SK-N-SH (cell line): ENCODE measurements around the gene MSH5. TPM values are rescaled to one million over a fixed set of nuclear protein-coding genes. Genes with fewer than 3 reads are reported as not detected.

Experiments
- CTCF ChIA-PET: fragments of 300-600, 350-600 bp; formaldehyde crosslinking; extraction: SDS; loops from one replicate; lab custom pipeline; 2021; lab: Yijun Ruan, JAX
- POLR2A ChIA-PET: fragments of 350-600 bp; sonication (Branson Sonifier 250); formaldehyde crosslinking; extraction: SDS; loops from one replicate; lab custom pipeline; 2020; ENCODE audit warnings: antibody characterized with exemption, inconsistent platforms; lab: Yijun Ruan, JAX
- DNase-seq: peaks from one replicate; pipeline ENCODE4 v3.0.0; 2012
- H2AFZ ChIP-seq: fragments of 200-600 bp; sonication (generic); 2 replicates; pipeline ENCODE4 v1.8.1; 2016; ENCODE audit warnings: antibody characterized with exemption, mild to moderate bottlenecking, low read depth
- H3F3A ChIP-seq: fragments of 200-600 bp; sonication (generic); replicated peaks from 2 replicates; pipeline ENCODE3; 2016; ENCODE audit warnings: antibody characterized with exemption, mild to moderate bottlenecking; ENCODE audit not compliant: insufficient read depth
- H3K27ac ChIP-seq, 2 experiments: fragments of 200-500 bp in 1 of 2; fragments of 200-600 bp in 1 of 2; sonication (Bioruptor generic) in 1 of 2; sonication (generic), shearing (Covaris generic) in 1 of 2; 2 replicates each; pipeline versions ENCODE4 v1.5.1 to v1.6.1; 2014 to 2016; ENCODE audit warnings: low read depth in 2 of 2, inconsistent platforms in 1 of 2, low read length in 1 of 2, mild to moderate bottlenecking in 1 of 2, mixed read lengths in 1 of 2
- H3K27me3 ChIP-seq: fragments of 200-600 bp; sonication (generic), shearing (Covaris generic); 2 replicates; pipeline ENCODE4 v1.6.1; 2016; ENCODE audit warnings: mixed run types; ENCODE audit not compliant: insufficient read depth
- H3K36me3 ChIP-seq, 2 experiments: fragments of 200-500 bp in 1 of 2; fragments of 200-600 bp in 1 of 2; sonication (Bioruptor generic) in 1 of 2; sonication (generic) in 1 of 2; replicated peaks in 1 of 2; 2 replicates each; pipeline versions ENCODE3 to v1.5.1; 2014 to 2016; ENCODE audit warnings: low read length in 1 of 2, mild to moderate bottlenecking in 1 of 2; ENCODE audit not compliant: insufficient read depth in 2 of 2, control insufficient read depth in 1 of 2
- H3K4me1 ChIP-seq, 2 experiments: fragments of 200-500 bp in 1 of 2; fragments of 200-600 bp in 1 of 2; sonication (Bioruptor generic) in 1 of 2; sonication (generic), shearing (Covaris generic) in 1 of 2; 2 replicates each; pipeline versions ENCODE4 v1.5.1 to v1.6.1; 2014 to 2016; ENCODE audit warnings: low read depth in 1 of 2, low read length in 1 of 2, mixed run types in 1 of 2; ENCODE audit not compliant: insufficient read depth in 2 of 2, control insufficient read depth in 1 of 2
- H3K4me2 ChIP-seq: fragments of 200-600 bp; sonication (generic), shearing (Covaris generic); 2 replicates; pipeline ENCODE4 v1.6.1; 2017; ENCODE audit warnings: mixed run types
- H3K4me3 ChIP-seq, 2 experiments: fragments of 200-500 bp in 1 of 2; fragments of 200-600 bp in 1 of 2; sonication (Bioruptor generic) in 1 of 2; sonication (generic), shearing (Covaris generic) in 1 of 2; 2 replicates each; pipeline versions ENCODE4 v1.5.1 to v1.8.1; 2014 to 2016; ENCODE audit warnings: low read depth in 2 of 2, inconsistent platforms in 1 of 2, low read length in 1 of 2, mild to moderate bottlenecking in 1 of 2, mixed read lengths in 1 of 2, moderate library complexity in 1 of 2
- H3K79me2 ChIP-seq: fragments of 200-600 bp; sonication (generic); 2 replicates; pipeline ENCODE4 v1.8.1; 2017; ENCODE audit warnings: mild to moderate bottlenecking; ENCODE audit not compliant: insufficient read depth
- H3K9ac ChIP-seq: fragments of 200-600 bp; sonication (generic); 2 replicates; pipeline ENCODE4 v1.6.1; 2017; ENCODE audit warnings: mixed run types
- H3K9me2 ChIP-seq: fragments of 200-600 bp; sonication (generic); 2 replicates; pipeline ENCODE4 v1.6.1; 2017; ENCODE audit warnings: mixed run types
- H3K9me3 ChIP-seq: fragments of 200-600 bp; sonication (generic); 2 replicates; pipeline ENCODE4 v1.6.1; 2017; ENCODE audit warnings: mixed run types, mild to moderate bottlenecking, moderate library complexity
- H4K20me1 ChIP-seq: fragments of 200-600 bp; sonication (generic); 2 replicates; pipeline ENCODE4 v1.6.1; 2017; ENCODE audit warnings: mild to moderate bottlenecking, mixed run types; ENCODE audit not compliant: insufficient read depth
- CTCF ChIP-seq: fragments of 200-600 bp; sonication (generic); IDR thresholded peaks from 2 replicates; pipeline ENCODE4 v1.6.1; 2017; ENCODE audit warnings: antibody characterized with exemption, mild to moderate bottlenecking, moderate library complexity
- EP300 ChIP-seq, 2 experiments: IDR thresholded peaks; 2 replicates each; pipeline versions ENCODE4 v1.4.0 to v1.6.1; 2012; ENCODE audit warnings: borderline replicate concordance in 1 of 2, low read depth in 1 of 2, low read length in 1 of 2
- EZH2phosphoT487 ChIP-seq: fragments of 200-600 bp; sonication (generic); IDR thresholded peaks from 2 replicates; pipeline ENCODE4 v1.6.1; 2017; ENCODE audit warnings: low read depth, mixed run types, mild to moderate bottlenecking, antibody characterized with exemption, moderate library complexity, borderline replicate concordance
- GATA2 ChIP-seq: sonication (generic); formaldehyde crosslinking; IDR thresholded peaks from 2 replicates; pipeline ENCODE4 v1.5.0; 2020; ENCODE audit warnings: mild to moderate bottlenecking, missing genetic modification reagents
- JUND ChIP-seq: IDR thresholded peaks from 2 replicates; pipeline ENCODE4 v1.4.0; 2012
- MEF2A ChIP-seq: IDR thresholded peaks from 2 replicates; pipeline ENCODE4 v1.4.0; 2012; ENCODE audit warnings: low read depth, borderline replicate concordance
- MXI1 ChIP-seq: IDR thresholded peaks from 2 replicates; pipeline ENCODE4 v1.6.1; 2012; ENCODE audit warnings: mild to moderate bottlenecking, low read depth, low read length, improper control_type of control experiment
- RAD21 ChIP-seq: IDR thresholded peaks from 2 replicates; pipeline ENCODE4 v1.6.1; 2012; ENCODE audit warnings: mild to moderate bottlenecking, low read length
- RCOR1 ChIP-seq: fragments of 150-350 bp; IDR thresholded peaks from 2 replicates; pipeline ENCODE4 v1.6.1; 2017; ENCODE audit warnings: antibody characterized with exemption, low read length
- RFX5 ChIP-seq: IDR thresholded peaks from 2 replicates; pipeline ENCODE4 v1.6.1; 2012; ENCODE audit warnings: mild to moderate bottlenecking, improper control_type of control experiment, low read length
- RXRA ChIP-seq: IDR thresholded peaks from 2 replicates; pipeline ENCODE4 v1.4.0; 2012; ENCODE audit warnings: low read depth, mild to moderate bottlenecking, borderline replicate concordance
- SMC3 ChIP-seq: IDR thresholded peaks from 2 replicates; pipeline ENCODE4 v1.6.1; 2012; ENCODE audit warnings: low read depth, low read length, improper control_type of control experiment
- TAF1 ChIP-seq: IDR thresholded peaks from 2 replicates; pipeline ENCODE4 v1.6.1; 2012; ENCODE audit warnings: low read depth, mild to moderate bottlenecking, low read length, moderate library complexity, borderline replicate concordance
- TEAD4 ChIP-seq: IDR thresholded peaks from 2 replicates; pipeline ENCODE4 v1.4.0; 2012; ENCODE audit warnings: mild to moderate bottlenecking, borderline replicate concordance; ENCODE audit not compliant: insufficient read depth
- WGBS: methylation state at CpG from one replicate; pipeline ENCODE4 v1.1.6; 2017; ENCODE audit warnings: low lambda C conversion rate; 5-methylcytosine and 5-hydroxymethylcytosine counted together
- polyA plus RNA-seq, 3 experiments: library from polyadenylated mRNA; depleted of rRNA; stranded (reverse); fragments of >200 nt; gene quantifications; 2 replicates each; pipeline ENCODE4 v1.2.3, GENCODE V29; 2012
- TF ChIP-seq, protein P1 (sequence below): IDR thresholded peaks from 2 replicates; pipeline ENCODE4; 2012
- TF ChIP-seq, protein P2 (sequence below): fragments of 150-350 bp; IDR thresholded peaks from 2 replicates; pipeline ENCODE4 v1.6.1; 2017; ENCODE audit warnings: antibody characterized with exemption, low read length, low read depth, borderline replicate concordance
- TF ChIP-seq, protein P3 (sequence below): IDR thresholded peaks from 2 replicates; pipeline ENCODE4 v1.4.0; 2012; ENCODE audit warnings: low read depth

The MSH5 gene
- polyA plus RNA-seq, 1 of the 3 experiments (the other 2 are of a cell fraction): 16.0 TPM

DNA sequence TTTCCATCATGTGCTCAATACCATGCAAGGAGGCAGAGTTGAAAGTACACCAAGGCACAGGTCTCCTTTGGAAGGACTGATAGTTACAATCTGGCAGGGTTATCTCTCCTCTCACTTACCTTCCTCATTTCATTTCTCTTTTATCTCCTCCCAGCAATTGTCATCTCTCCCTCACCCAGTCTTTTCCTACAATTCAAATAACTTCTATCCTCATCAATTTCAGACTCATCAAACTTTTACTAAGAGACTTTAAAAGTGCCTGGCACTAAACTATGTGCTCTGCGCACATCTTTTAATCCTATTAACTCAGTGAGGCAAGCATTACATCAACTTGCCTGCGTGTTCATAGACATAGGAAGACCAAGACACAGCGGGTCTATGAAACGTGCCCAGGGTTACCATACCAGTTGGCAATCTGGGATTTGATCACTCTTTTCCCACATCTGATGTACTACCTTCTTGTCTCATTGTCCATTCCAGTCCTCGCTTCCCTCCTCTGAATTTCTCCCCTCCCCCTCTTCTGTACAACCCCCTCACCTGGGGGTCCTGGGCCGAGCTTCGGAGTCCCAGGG is 54.6 kb downstream of the MSH5 start:
- Histone ChIP-seq H3K27me3 (no peaks in the 10 kb centered on the region), H2AFZ (peak overlapping the region; percentile 45; the same call in 1 of the 2 replicates), H3K36me3 (peaks cover 18 to 26% of the 10 kb centered on the region in 2 experiments), H3K9ac (peak overlapping the region; percentile 84), H3K27ac (peak overlapping the region; percentile 72 to 96; a peak in 3 of 4 replicates), H3K79me2 (peaks cover 38% of the 10 kb centered on the region), H4K20me1 (no peaks in the 10 kb centered on the region), H3K9me3 (no peaks in the 10 kb centered on the region), H3K9me2 (no peaks in the 10 kb centered on the region), H3K4me2 (peak overlapping the region; percentile 99), H3K4me3 (peak overlapping the region; percentile 80 to 82), H3K4me1 (peaks cover 3 to 12% of the 10 kb centered on the region in 2 experiments; a peak in 3 of 4 replicates), H3F3A (peaks cover 25% of the 10 kb centered on the region)
- WGBS: 3% methylated on average over 7 of the region's 7 CpGs
- ChIA-PET POLR2A (interaction anchor here (0.8 to 1.8 kb wide), 7 partner anchors 12 to 1177 kb away, joined by 3 to 24 read pairs (median 4); partner anchors contain the start of genes CLIC1, DDX39B, HSPA1A and HSPA1L), CTCF (interaction anchor here (0.8 to 3.0 kb wide), 10 partner anchors 9 to 248 kb away, joined by 3 to 37 read pairs (median 7); partner anchors contain the start of genes ATP6V1G2, DDAH2 and LSM2)
- DNase-seq: no peak
- 0 out of 2 replicates have a peak, but pooled peaks have one; percentile 7 for TF ChIP-seq RAD21
- TF ChIP-seq CTCF: no peak
- peak; percentile 12; the same call in 1 of the 2 replicates for TF ChIP-seq GATA2 (CRISPR knock-in tag)
- no peak for TF ChIP-seq TAF1
- TF ChIP-seq MXI1: peak; percentile 62; the same call in 1 of the 2 replicates
- no peak for TF ChIP-seq RCOR1

GRCh38 chr6:31794866-31795615 is 55.2 kb downstream of the MSH5 start:
- Histone ChIP-seq H3K4me2 (peak overlapping the region; percentile 99), H3K27ac (peak overlapping the region; percentile 72 to 96), H3K4me3 (peak overlapping the region; percentile 80 to 82), H4K20me1 (no peaks in the 10 kb centered on the region), H3K9me2 (no peaks in the 10 kb centered on the region), H3F3A (peaks cover 23% of the 10 kb centered on the region), H3K27me3 (no peaks in the 10 kb centered on the region), H2AFZ (peak overlapping the region; percentile 45; the same call in 1 of the 2 replicates), H3K9ac (peak overlapping the region; percentile 84)
- TF ChIP-seq GATA2 (CRISPR knock-in tag): no peak
- TF ChIP-seq MEF2A: no peak
- TF ChIP-seq SMC3: no peak
- no peak for TF ChIP-seq TEAD4
- TF ChIP-seq, protein P1, sequence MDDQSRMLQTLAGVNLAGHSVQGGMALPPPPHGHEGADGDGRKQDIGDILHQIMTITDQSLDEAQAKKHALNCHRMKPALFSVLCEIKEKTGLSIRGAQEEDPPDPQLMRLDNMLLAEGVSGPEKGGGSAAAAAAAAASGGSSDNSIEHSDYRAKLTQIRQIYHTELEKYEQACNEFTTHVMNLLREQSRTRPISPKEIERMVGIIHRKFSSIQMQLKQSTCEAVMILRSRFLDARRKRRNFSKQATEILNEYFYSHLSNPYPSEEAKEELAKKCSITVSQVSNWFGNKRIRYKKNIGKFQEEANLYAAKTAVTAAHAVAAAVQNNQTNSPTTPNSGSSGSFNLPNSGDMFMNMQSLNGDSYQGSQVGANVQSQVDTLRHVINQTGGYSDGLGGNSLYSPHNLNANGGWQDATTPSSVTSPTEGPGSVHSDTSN: no peak
- no peak for TF ChIP-seq RFX5
- TF ChIP-seq RXRA: no peak
- TF ChIP-seq EZH2phosphoT487: no peak
- no peak for TF ChIP-seq EP300 (IDR thresholded peaks at IDR 0.05; ENCODE audit: borderline replicate concordance in 1 of 2, low read depth in 1 of 2, low read length in 1 of 2)
- TF ChIP-seq, protein P2, sequence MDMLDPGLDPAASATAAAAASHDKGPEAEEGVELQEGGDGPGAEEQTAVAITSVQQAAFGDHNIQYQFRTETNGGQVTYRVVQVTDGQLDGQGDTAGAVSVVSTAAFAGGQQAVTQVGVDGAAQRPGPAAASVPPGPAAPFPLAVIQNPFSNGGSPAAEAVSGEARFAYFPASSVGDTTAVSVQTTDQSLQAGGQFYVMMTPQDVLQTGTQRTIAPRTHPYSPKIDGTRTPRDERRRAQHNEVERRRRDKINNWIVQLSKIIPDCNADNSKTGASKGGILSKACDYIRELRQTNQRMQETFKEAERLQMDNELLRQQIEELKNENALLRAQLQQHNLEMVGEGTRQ: no peak
- TF ChIP-seq CTCF: no peak
- TF ChIP-seq, protein P3, sequence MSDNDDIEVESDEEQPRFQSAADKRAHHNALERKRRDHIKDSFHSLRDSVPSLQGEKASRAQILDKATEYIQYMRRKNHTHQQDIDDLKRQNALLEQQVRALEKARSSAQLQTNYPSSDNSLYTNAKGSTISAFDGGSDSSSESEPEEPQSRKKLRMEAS: no peak; the same call in 1 of the 2 replicates
- TF ChIP-seq JUND: no peak
- TF ChIP-seq, all 33 proteins: peak for 0
- 2% methylated on average over 29 of the region's 44 CpGs for WGBS
- DNase-seq: peak; percentile 80
- Histone ChIP-seq H3K9me3 (no peaks in the 10 kb centered on the region), H3K79me2 (peaks cover 37% of the 10 kb centered on the region), H3K4me1 (peaks cover 3 to 12% of the 10 kb centered on the region in 2 experiments; a peak in 3 of 4 replicates), H3K36me3 (peaks cover 16 to 23% of the 10 kb centered on the region in 2 experiments)
- CTCF ChIA-PET: interaction anchor here (0.8 to 3.0 kb wide), 13 partner anchors 9 to 249 kb away, joined by 3 to 37 read pairs (median 7); partner anchors contain the start of genes ATP6V1G2, DDAH2, HSPA1A and HSPA1L
- POLR2A ChIA-PET: interaction anchor here (0.8 to 1.8 kb wide), 11 partner anchors 12 to 1177 kb away, joined by 3 to 24 read pairs (median 3); partner anchors contain the start of genes ABHD16A, CLIC1, DDX39B and HSPA1A
